Jurkat, Clone E6-1 (cell line): ENCODE measurements around the gene WDR72.
"Not testable (repeated sequence)": the region's sequence is repeated elsewhere in the genome, so short reads cannot be mapped to it uniquely, and the experiment has no call there.

Experiments used
- DNase-seq: peaks from one replicate; pipeline ENCODE4 v3.0.0-alpha.2; 2011; ENCODE audit warnings: low read depth, low spot score
- H3K4me3 ChIP-seq: 2 replicates; pipeline ENCODE4 v1.5.1; 2011; ENCODE audit warnings: mild to moderate bottlenecking, low read length, control low read depth, moderate library complexity

Gene WDR72

DNA sequence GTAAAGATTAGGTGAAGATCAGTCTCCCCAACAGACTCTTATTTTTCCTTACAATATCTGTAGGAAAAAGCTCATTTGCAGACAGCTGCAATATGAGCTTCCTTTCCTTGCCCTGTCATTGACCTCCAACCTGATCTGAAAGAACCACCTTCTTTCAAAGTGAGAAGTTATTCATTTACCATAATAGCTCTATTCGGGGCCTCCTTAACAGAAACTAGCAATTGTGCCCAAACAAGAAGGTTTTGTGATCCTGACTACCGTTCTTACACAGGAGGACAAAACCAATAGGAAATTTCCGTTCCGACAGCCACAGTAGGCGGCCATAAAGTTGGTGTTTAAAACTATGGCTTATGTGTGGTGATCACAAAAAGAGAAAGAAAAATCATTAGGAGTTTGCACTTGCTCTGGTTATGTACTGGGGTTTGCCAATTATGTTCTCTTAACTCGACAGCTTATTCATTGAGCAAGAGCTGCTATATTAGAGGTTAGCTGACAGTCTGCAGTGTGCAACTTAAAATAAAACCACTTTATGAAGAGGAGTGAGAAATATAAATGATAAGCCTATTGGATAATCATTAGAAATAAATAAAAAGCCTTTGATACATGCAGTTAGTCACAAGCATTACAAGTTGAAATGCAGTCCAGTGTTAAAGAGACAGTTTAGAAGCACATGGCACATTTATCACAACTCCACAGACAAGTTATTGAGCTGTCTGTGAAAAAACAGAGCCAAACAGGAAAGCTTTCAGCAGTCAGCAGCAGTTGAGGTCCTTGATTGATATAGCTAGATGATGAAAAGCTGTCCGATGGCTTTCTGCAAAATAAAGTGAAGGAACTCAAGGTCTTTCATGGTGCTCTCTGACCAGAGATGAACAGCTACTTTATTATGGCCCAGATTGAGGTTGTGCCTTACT lies 199.8 kb downstream of the WDR72 start:
- no peak overlapping the region for H3K4me3 ChIP-seq
- no peak for DNase-seq

DNA sequence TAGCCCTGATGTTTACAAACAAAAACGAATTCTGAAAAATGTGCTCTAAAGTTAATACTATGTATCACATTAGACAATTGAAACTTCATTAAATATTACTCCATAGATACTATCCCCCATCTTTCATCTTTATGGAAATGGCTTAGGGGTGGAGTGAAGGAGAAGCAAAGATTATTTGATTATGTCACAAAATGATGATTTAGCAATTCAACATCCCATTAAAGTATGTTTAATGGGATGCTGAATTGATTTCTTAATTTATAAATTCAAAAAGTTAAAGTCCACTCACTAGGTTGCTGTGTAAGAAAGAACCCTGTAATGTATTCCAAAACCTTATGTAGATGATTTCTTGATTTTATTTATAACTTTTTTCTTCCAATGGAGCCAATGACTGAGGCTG lies 201.1 kb downstream of the WDR72 start:
- no peak overlapping the region for H3K4me3 ChIP-seq
- no peak for DNase-seq

DNA sequence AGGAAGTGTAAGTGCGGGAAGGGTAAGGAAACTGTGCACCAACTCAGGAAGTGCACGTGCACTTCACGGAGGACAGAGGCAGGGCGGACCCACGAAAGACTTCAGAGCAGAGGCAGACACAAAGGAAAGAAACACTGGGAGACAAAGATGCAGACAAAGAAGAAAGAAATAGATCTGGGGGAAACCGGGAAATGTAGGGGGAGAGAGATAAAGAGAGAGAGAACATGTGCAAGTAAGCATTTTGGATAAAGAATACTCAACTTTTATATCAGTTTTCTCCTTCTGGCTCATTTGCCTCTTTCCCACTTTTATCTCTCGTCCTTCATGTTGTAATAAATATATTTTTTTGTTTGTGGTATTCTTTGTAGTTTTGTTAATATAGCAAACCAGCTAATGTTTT lies 204.2 kb downstream of the WDR72 start:
- no peak overlapping the region for H3K4me3 ChIP-seq
- DNase-seq = no peak

DNA sequence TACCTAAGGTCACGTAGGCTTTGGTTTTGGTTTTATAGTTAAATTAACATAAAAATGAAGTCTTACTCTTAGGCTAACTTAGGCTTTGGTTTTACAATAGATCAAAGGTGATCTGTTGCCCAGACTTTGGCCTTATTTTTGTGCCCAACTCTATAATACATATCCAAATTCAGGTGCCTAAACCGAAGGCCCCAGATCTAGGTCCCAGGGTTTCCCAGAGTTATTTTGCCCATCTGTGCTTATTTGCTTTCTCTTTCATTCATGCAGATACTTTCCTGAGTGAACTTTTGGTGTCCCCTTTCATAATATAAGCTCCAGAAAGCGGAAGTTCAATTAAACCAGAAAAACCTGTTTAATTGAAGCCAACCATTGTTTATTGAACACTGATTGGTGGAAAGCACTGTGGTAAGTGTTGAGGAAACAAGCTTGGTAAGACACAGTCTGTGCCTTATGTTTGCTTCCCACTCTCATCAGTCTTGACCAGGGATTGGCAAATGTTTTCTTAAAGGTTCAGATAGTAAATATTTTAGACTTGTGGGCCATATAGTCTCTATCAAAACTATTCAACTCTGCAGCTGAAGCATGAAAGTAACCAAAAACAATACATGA lies 209.7 kb downstream of the WDR72 start:
- H3K4me3 ChIP-seq = no peak overlapping the region
- no peak for DNase-seq

DNA sequence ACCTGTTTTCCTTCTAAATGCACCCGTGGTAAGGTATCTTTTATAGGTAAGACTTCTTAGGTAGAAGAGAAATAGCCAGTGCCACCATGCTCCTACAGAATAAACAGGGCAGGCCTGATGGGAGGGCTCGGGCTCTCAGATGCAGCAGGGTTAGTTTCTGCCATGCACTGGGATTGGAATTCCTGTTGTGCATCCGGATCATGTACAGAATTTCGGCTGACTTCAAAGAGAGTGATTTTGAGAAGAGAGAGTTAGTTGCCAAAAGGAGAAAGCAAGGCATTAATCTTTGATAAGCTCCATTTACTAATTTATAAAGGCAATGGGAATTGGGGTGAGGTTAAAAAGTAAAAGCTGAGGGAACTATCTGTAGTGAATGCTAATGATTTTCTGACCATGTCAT lies 211.2 kb downstream of the WDR72 start:
- no peak for DNase-seq
- H3K4me3 ChIP-seq = no peak overlapping the region

DNA sequence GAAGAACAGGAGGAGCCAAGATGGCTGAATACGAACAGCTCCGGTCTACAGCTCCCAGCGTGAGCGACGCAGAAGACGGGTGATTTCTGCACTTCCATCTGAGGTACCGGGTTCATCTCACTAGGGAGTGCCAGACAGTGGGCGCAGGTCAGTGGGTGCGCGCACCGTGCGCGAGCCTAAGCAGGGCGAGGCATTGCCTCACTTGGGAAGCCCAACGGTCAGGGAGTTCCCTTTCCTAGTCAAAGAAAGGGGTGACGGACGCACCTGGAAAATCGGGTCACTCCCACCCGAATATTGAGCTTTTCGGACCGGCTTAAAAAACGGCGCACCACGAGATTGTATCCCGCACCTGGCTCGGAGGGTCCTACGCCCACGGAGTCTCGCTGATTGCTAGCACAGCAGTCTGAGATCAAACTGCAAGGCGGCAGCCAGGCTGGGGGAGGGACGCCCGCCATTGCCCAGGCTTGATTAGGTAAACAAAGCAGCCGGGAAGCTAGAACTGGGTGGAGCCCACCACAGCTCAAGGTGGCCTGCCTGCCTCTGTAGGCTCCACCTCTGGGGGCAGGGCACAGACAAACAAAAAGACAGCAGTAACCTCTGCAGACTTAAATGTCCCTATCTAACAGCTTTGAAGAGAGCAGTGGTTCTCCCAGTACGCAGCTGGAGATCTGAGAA lies 218.7 kb downstream of the WDR72 start:
- not testable (repeated sequence) for DNase-seq, H3K4me3 ChIP-seq

DNA sequence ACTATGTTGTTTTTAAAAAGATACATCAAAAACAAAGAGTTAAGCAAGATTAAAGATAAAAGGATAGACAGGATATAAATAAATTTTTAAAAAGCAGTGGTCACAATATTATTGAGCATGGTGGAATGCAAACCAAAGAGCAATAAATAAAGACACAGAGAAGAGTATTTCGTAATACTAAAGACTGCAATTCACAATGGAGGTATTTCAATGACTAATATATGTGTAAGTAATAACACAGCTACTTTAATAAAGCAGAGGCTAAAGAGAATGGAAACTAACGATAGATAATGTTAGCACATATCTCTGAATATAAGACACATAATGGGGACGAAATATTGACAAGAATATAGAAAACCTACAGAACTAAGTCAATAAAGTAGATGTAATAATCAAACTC lies 219.6 kb downstream of the WDR72 start:
- no peak for DNase-seq
- H3K4me3 ChIP-seq = no peak overlapping the region

DNA sequence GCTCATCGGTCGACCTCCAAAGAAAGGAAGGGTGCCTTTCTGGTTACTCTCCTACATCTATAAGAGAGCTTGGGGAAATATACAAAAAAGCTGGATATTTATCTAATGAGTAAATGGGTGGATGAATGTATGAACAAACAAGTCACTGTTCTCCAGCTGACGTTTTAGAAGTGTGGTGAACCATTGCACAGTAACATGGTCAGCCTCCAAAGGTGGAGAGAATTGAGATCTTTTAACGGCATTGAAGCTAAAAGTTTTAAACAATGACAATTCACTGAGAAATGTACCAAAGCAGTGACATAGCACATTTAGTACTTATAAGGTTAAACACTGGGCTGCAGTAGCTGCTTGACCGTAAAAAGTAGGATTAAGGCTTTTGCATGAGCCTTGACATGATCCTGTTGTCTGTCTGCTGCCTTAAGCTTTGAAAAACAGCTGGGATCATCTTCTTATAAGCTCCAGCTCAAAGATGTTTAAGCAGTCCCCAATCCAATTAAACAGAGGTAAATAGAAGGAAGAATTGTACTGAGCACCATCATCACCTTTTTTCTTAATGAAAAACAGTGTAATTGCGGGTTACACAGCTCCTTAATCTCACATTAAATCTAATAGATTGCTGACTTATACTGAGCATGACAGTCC lies 222.9 kb downstream of the WDR72 start:
- DNase-seq = no peak

DNA sequence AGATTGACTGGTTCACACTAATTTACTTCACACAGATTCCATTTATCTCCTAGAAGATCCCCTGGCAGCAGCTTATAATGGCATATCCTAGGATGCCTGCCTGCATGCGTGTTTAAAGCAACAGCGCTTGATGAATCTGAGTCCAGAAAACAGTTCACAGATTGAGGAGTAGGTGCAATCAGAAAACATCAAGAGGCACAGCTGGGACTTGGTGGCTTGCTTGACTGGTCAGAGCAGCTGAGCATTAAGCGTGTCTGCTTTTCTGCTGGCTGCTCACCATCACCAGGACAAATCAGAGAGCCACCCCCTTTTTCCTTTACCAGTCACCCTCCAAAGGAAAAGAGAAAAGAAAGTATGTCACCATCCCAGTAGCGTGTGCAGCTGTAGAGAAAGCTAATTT lies 223.6 kb downstream of the WDR72 start:
- DNase-seq = no peak
- H3K4me3 ChIP-seq = no peak overlapping the region

More for the DNA sequence above, 222.9 kb downstream of the WDR72 start:
- H3K4me3 ChIP-seq = no peak overlapping the region

DNA sequence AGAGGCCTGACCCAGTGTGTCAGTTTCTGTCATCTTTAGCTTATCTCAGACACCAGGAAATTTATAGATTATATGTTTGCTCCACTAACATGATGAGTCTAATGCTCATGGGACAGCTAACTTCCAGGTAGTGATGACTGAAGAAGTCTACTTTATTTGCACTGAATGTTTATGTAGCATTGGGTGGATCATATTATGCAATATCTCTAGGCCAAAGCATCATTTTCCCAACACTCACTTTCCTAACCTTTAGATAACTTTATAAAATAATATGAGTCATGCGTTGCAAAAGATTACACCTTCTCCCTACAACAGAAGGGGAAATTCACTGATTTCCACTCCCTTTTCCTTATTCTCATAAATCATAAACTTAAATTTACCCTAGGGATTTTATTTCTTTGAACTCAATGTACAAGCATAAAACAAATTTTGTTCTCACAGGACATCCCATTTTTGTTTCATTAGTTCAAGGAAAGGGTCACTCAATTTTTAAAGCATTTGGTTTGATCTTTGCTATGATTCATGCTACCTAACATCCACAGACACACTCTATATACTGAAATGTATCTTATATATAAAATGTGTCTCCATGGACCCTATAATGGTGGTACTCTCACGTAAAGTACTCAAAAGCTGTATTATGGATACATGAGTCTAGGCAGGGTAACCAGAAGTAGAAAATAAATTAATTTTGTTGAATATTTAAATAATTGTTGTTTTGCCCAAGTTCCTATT lies 225.2 kb downstream of the WDR72 start:
- no peak overlapping the region for H3K4me3 ChIP-seq
- DNase-seq = no peak

DNA sequence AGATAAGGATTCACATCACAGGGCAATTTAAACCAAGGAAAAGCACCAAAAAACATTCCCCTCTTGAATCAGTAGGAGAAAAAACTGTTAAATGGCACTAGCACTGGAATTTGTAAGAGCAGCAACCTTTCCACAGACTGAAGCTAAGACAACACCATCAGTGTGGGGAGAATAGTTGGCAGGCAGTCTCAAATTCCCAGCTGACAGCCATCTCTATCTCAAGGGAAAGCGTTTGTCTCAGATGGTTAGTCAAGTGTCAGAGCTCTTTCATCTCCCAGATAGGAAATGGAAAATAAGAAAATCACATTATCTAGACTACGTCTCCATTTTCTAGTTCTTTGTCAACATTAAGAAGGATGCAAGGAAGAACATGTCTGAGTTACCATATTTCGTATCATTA lies 228.7 kb downstream of the WDR72 start:
- DNase-seq = no peak
- H3K4me3 ChIP-seq = no peak overlapping the region

DNA sequence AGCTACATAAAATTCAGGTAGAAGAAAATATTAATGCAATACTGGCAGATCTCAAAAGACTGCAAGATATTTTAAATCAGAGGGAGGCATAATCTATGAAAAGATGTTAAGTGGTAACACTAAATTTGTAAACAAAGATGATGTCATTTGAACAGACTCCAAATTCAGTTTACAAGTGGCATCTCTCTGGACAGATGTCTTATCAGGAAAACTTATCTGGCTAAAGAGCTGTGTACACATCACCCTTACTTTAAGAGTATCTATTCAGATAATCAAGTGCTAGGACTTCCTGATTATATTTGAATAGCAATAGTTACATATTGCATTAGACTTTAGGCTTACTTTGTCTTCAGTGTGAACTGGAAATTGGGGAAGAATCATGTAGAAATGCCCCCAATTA lies 231.5 kb downstream of the WDR72 start:
- no peak for DNase-seq

DNA sequence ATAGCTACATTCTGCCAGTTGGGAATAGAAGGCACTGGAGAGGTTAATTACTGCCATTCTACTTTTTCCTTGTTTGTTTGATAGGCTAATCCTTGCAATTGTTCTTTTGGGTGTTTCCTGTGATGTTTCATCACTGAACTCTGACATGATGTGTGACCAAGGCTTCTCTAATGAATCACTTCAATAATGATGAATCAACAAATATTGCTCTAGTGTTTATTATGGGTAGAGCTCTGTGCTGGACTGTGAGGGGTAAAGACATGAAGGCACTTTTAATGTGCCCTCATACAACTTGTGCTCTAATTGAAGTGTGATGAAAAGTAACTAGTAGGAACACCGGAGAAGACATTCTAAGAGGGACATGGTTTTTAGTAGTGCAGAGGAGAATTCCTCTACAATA lies 233.6 kb downstream of the WDR72 start:
- no peak for DNase-seq
- H3K4me3 ChIP-seq = no peak overlapping the region

More for the DNA sequence above, 231.5 kb downstream of the WDR72 start:
- no peak overlapping the region for H3K4me3 ChIP-seq

DNA sequence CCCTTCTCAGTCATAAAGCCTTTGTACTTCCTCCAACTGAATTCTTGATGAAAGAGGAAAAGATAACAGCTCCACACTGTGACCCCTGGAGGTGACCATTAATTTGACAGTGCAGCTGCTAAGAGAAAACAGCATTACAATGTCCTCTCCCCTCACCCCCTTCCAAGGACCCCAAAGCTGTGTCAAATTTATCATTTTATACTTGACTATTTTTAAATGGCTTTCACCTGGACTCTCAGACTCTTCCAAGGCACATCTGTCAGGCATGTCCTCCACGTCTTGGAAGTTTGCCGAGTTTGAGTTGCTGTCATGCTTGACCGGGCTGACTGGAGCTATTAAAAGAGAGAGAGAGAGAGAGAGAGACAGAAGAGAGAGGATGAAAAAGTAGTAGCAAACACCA lies 236.5 kb downstream of the WDR72 start:
- DNase-seq = no peak

DNA sequence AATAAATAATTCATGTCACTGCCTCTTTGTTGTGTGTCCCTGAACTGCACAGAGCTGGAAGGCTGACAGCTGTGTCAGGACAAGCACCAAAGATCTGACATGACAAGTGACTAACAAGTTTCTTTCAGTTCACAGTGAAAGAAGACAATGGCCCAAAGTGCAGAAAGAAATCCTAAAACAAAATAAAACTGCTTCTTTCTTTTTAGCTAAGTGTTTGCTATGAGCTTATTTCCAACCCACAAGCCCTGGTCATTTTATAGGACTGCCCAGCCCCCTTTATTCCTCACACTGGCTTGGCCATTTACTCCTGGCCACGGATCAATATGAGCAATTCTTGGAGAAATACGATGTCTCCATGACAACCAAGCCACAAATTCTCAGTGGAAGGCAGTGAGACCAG lies 238.5 kb downstream of the WDR72 start:
- DNase-seq = no peak
- H3K4me3 ChIP-seq = no peak overlapping the region

More for the DNA sequence above, 236.5 kb downstream of the WDR72 start:
- no peak overlapping the region for H3K4me3 ChIP-seq

DNA sequence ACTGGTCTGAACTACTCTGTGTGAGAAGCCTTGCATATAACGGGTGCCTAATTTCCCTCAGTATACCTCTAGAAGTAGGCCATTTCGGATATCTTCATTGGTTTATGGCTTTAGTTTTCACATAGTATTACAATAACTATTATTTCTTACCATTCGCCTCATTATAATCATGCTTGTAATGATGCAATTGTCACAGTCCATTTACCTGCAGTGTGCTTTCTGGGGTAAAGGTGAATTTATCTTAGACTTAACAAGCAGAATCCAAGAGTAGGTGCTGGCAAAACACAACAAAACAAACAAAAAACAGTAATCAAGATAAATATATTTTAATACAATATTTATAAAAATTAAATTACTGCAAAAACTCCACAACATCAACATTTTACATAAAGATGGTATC lies 246.0 kb downstream of the WDR72 start:
- no peak for DNase-seq
- no peak overlapping the region for H3K4me3 ChIP-seq

DNA sequence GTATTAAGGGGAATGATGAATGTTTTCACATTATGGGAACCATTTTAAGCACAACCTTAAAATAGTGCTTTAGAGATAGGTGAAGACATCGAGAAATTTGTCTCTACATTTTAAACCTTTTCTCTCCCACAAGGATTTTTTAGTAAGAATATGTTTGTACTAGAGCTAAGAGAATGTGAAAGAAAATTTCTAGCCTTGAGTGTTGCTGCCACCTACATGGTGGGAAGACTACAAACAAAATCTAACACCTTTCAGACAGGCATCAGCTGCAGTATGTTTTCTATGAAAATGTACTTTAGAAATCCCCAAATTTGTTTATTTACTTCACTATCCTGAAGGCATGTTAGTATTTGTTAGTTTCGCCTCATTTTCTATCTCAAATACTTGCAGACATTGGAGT lies 247.4 kb downstream of the WDR72 start:
- no peak for DNase-seq
- H3K4me3 ChIP-seq = no peak overlapping the region

DNA sequence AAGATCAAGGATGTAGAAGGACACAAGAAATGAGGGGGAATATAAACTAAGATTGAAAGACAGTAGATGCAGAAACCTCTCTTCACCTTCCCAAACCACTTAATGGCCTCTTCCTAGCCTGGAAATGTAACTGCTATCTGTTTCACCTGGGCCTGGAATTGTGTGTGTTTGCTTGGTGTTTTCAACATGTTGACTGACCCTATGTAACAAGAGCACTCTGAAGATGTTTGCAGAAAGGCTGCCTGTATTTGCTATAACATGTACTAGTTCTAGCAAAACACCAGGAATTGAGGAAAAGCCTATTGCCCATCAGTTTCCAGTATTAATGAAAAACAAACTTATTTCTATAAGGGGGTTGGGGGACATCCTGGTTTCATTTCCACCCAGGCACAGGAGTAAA lies 248.3 kb downstream of the WDR72 start:
- no peak overlapping the region for H3K4me3 ChIP-seq
- no peak for DNase-seq

DNA sequence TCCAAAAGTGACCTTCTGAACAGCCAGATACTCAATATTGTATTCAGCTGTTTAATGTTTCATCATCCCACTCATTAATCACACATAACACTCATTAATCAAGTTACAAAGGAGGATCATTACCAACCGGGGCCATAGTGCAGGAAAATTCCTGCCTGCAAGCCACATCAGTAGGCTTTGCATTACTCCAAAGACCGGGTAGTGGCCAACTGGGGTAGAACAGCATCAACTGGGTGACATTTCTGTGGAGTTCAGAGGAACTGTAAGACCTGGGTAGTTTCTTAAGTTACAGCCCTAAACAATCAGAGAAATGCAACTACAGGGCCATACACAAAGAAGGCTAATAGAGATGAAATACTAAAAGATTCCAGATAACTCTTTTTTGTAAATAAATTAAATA lies 253.1 kb downstream of the WDR72 start:
- H3K4me3 ChIP-seq = no peak overlapping the region
- no peak for DNase-seq
